ENCODE measurements around the gene IDE.

DNA sequence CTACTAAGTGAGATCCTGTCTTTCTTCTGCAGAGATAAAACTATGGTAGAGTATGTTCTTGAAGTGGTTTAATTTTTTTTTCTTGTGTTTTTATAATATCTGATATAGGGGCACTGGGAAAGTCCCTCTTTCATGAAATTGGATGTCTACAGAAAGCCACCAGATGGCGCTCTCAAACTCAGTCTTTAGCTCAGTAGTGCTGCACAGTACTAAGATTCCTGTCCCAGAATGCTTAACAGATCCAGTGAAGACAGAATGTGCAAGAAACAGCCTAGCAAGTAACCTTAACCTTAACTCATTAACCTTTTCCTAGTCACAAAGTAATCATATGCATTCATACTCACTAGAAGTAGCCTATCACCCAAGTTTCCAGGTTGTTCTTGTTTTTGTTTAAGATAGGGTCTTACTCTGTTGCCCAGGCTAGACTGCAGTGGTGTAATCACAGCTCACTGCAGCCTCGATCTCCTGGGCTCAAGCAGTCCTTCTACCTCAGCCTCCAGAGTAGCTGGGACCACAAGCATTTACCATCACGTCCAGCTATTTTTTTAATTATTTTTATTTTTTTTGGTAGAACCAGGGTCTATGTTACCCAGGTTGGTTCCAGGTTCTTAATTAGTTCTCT lies 56.7 kb downstream of the IDE start:
- TF ChIP-seq JUN (IDR thresholded peaks at IDR 0.05; ENCODE audit: borderline replicate concordance, insufficient read depth, insufficient read length, low read depth) (no peak), POLR2AphosphoS5 (IDR thresholded peaks at IDR 0.05; ENCODE audit: insufficient read depth, low read depth, low read length) (no peak)
